D721Med (cell line): Measurements from ENCODE around the gene KLRF1.

Experiments
- DNase-seq: peaks from one replicate; pipeline ENCODE4 v3.0.0; 2011; ENCODE audit warnings: low spot score; ENCODE audit not compliant: insufficient read length
- FAIRE-seq: peaks from 2 replicates; lab custom pipeline; 2011; peaks lifted over from hg19 to GRCh38; lab: Jason Lieb, UNC
- CTCF ChIP-seq: IDR thresholded peaks from 2 replicates; pipeline ENCODE4 v1.5.1; 2012; ENCODE audit warnings: mild to moderate bottlenecking, control low read depth; ENCODE audit not compliant: insufficient read depth; ENCODE audit errors: missing control alignments

Gene KLRF1

GRCh38 chr12:9856894-9857293, 29.6 kb downstream of the KLRF1 start:
- no peak for TF ChIP-seq CTCF
- DNase-seq (no peak), FAIRE-seq (no peak)

- no peak for TF ChIP-seq CTCF
- no peak for DNase-seq
- FAIRE-seq, result no peak
Observed at GRCh38 chr12:9858135-9858534, 30.9 kb downstream of the KLRF1 start.

- FAIRE-seq (no peak), DNase-seq (no peak)
- TF ChIP-seq CTCF, result no peak
Observed at GRCh38 chr12:9864913-9865675, 37.8 kb downstream of the KLRF1 start.

GRCh38 chr12:9866860-9867269, 39.6 kb downstream of the KLRF1 start:
- DNase-seq (no peak), FAIRE-seq (no peak)
- TF ChIP-seq CTCF, result no peak

- FAIRE-seq (no peak), DNase-seq (no peak)
- no peak for TF ChIP-seq CTCF
Observed at GRCh38 chr12:9867531-9867930, 40.2 kb downstream of the KLRF1 start.

GRCh38 chr12:9868311-9868801, 41.1 kb downstream of the KLRF1 start:
- no peak for DNase-seq
- TF ChIP-seq CTCF, result no peak
- no peak for FAIRE-seq

GRCh38 chr12:9868951-9869306, 41.6 kb downstream of the KLRF1 start:
- FAIRE-seq (no peak), DNase-seq (no peak)
- no peak for TF ChIP-seq CTCF
